ENCODE data around the gene SLC25A11. TPM values are rescaled to one million over a fixed set of nuclear protein-coding genes. Genes with fewer than 3 reads are reported as not detected.

SLC25A11 gene
- total and polyA plus RNA-seq, 4 donors = 28.5 to 54.1 (median 46.0) TPM

- peak overlapping the region; percentile 76 to 81 for H3K27ac ChIP-seq (ENCODE audit: low read depth in 1 of 2, low read length in 2 of 2)
- WGBS = 19% methylated on average over 30 of the region's 30 CpGs
- no peak for DNase-seq (ENCODE audit: low spot score)
- peaks cover 0 to 2% (median 2%) of the 10 kb centered on the region in 4 donors for H3K36me3 ChIP-seq (ENCODE audit: control insufficient read depth in 4 of 4, insufficient read depth in 3 of 4, low read depth in 1 of 4, low read length in 3 of 4)
- TF ChIP-seq FOXA2 (IDR thresholded peaks at IDR 0.05) = no peak
- TF ChIP-seq NR2F2 (IDR thresholded peaks at IDR 0.05) = peak; percentile 81
- H3K9me3 ChIP-seq (ENCODE audit: control insufficient read depth in 4 of 4, low read length in 3 of 4) = no peaks in the 10 kb centered on the region
- H3K9ac ChIP-seq (ENCODE audit: low read depth in 1 of 2, low read length in 2 of 2) = peak overlapping the region in 1 of 2 donors; percentile 62
- peaks cover 10 to 21% (median 15%) of the 10 kb centered on the region in 4 donors for H3K4me1 ChIP-seq (ENCODE audit: control insufficient read depth in 4 of 4, insufficient read depth in 4 of 4, low read length in 3 of 4)
- H3K4me3 ChIP-seq (ENCODE audit: low read depth in 1 of 3, low read length in 3 of 3) = peak overlapping the region; percentile 18 to 84 (median 78)
- no peaks in the 10 kb centered on the region for H3K27me3 ChIP-seq (ENCODE audit: control insufficient read depth in 4 of 4, insufficient read depth in 4 of 4, low read length in 3 of 4)
These were observed 48.1 kb upstream of the SLC25A11 start for GRCh38 chr17:4987767-4988567.

DNA sequence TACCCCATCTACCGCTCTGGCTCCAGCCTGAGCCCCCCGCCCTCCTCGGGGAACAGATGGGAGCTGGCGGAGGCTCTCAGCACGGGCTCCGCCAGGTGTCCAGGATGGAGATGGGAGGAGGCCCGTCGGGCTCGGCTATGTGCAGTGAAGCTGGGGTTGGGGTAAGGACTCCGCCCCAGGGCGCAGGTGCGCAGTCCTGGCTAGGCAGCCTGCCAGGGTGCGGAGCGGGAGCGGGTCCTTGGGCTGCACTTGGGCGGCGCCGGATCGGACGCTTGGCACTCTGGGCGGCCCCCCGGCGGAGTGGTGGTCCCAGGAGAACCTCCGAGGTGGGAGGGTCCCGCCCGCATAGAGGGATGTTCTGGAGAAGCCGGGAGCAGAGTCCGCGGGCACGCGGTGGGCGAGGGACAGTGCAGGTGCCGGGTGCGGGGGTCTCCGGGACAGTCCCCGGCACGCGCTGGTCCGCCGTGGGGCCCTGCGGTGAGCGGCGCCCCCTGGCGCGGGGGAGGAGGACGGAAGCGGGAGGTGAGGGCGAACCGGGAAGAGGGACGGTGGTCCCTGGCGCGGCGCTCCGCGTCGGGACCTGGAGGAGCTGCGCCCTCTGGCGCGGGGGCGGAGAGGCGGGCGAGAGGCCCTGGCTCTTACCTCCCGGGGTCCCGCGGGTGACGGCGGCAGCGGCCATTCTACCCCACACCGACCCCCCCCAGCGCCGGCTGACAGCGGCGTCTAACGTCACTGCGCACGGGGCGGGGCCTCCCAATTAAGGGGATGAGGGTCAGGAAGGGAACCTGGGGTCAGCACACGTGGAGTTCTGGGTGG, 47.3 kb upstream of the SLC25A11 start, which contains the start of gene CAMTA2:
CAMTA2 (minus strand) TSS at position 725 of the 816 bp plus-strand sequence. CDS start 1,453 bp downstream, outside the sequence.
- Histone ChIP-seq H3K36me3 (ENCODE audit: control insufficient read depth in 4 of 4, insufficient read depth in 3 of 4, low read depth in 1 of 4, low read length in 3 of 4) (peaks cover 2 to 10% (median 6%) of the 10 kb centered on the region in 4 donors), H3K9ac (ENCODE audit: low read depth in 1 of 2, low read length in 2 of 2) (peak within 1 kb of the TSS; percentile 62 to 87), H3K27ac (ENCODE audit: low read depth in 1 of 2, low read length in 2 of 2) (peak within 1 kb of the TSS; percentile 76 to 81), H3K4me1 (ENCODE audit: control insufficient read depth in 4 of 4, insufficient read depth in 4 of 4, low read length in 3 of 4) (peaks cover 10 to 21% (median 15%) of the 10 kb centered on the region in 4 donors), H3K27me3 (ENCODE audit: control insufficient read depth in 4 of 4, insufficient read depth in 4 of 4, low read length in 3 of 4) (no peaks in the 10 kb centered on the region), H3K4me3 (ENCODE audit: low read depth in 1 of 3, low read length in 3 of 3) (peak within 1 kb of the TSS; percentile 18 to 84 (median 78)), H3K9me3 (ENCODE audit: control insufficient read depth in 4 of 4, low read length in 3 of 4) (no peaks in the 10 kb centered on the region)
- peak in 1 of 2 donors; percentile 37 for TF ChIP-seq HNF4A (conservative IDR thresholded peaks at IDR 0.05)
- TF ChIP-seq RXRA (IDR thresholded peaks at IDR 0.05) = peak; percentile 55 to 65
- peak; percentile 70 for TF ChIP-seq YY1 (IDR thresholded peaks at IDR 0.05)
- TF ChIP-seq, protein P1, sequence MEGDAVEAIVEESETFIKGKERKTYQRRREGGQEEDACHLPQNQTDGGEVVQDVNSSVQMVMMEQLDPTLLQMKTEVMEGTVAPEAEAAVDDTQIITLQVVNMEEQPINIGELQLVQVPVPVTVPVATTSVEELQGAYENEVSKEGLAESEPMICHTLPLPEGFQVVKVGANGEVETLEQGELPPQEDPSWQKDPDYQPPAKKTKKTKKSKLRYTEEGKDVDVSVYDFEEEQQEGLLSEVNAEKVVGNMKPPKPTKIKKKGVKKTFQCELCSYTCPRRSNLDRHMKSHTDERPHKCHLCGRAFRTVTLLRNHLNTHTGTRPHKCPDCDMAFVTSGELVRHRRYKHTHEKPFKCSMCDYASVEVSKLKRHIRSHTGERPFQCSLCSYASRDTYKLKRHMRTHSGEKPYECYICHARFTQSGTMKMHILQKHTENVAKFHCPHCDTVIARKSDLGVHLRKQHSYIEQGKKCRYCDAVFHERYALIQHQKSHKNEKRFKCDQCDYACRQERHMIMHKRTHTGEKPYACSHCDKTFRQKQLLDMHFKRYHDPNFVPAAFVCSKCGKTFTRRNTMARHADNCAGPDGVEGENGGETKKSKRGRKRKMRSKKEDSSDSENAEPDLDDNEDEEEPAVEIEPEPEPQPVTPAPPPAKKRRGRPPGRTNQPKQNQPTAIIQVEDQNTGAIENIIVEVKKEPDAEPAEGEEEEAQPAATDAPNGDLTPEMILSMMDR (IDR thresholded peaks at IDR 0.05; ENCODE audit: low read depth, low read length, missing input control) = peak; percentile 38
- no peak for TF ChIP-seq ATF3 (IDR thresholded peaks at IDR 0.05)
- TF ChIP-seq SP1 (IDR thresholded peaks at IDR 0.05) = peak; percentile 36
- peak in 1 of 2 donors; percentile 39 for TF ChIP-seq RAD21 (IDR thresholded peaks at IDR 0.05)
- no peak for TF ChIP-seq HNF4G (IDR thresholded peaks at IDR 0.05)
- DNase-seq (ENCODE audit: low spot score) = peak; percentile 87
- WGBS = 1% methylated on average over 78 of the region's 78 CpGs

DNA sequence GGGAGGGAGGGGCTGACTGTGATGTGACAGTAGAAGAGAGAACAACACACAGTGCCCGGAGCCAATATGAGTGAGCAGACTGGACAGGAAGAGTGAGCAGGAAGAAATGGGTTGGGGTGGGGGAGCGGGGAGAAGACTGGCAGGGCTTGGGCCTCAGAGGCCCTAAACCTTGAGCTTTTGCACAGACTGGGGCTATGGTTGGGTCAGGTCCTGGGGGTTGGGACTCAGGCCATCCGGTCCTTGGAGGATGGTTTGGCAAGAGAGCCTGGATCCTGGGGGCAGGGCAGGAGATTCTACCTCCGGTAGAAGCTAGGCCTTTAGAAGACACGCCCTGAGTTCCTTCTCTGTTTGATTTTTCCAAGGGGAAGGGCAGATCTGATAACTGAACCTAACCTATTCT, 46.6 kb upstream of the SLC25A11 start:
- H3K4me3 ChIP-seq (ENCODE audit: low read depth in 1 of 3, low read length in 3 of 3) = peak overlapping the region; percentile 18 to 84 (median 78)
- peak overlapping the region in 1 of 2 donors; percentile 87 for H3K9ac ChIP-seq (ENCODE audit: low read depth in 1 of 2, low read length in 2 of 2)
- no peak for DNase-seq (ENCODE audit: low spot score)
- no peaks in the 10 kb centered on the region for H3K9me3 ChIP-seq (ENCODE audit: control insufficient read depth in 4 of 4, low read length in 3 of 4)
- no peaks in the 10 kb centered on the region for H3K27me3 ChIP-seq (ENCODE audit: control insufficient read depth in 4 of 4, insufficient read depth in 4 of 4, low read length in 3 of 4)
- H3K36me3 ChIP-seq (ENCODE audit: control insufficient read depth in 4 of 4, insufficient read depth in 3 of 4, low read depth in 1 of 4, low read length in 3 of 4) = peaks cover 2 to 13% (median 7%) of the 10 kb centered on the region in 4 donors
- H3K27ac ChIP-seq (ENCODE audit: low read depth in 1 of 2, low read length in 2 of 2) = peak overlapping the region; percentile 76 to 81
- WGBS = 47% methylated on average over 5 of the region's 5 CpGs
- peaks cover 10 to 21% (median 15%) of the 10 kb centered on the region in 4 donors for H3K4me1 ChIP-seq (ENCODE audit: control insufficient read depth in 4 of 4, insufficient read depth in 4 of 4, low read length in 3 of 4)
- TF ChIP-seq, protein P1 (IDR thresholded peaks at IDR 0.05; ENCODE audit: low read depth, low read length, missing input control) = no peak
- TF ChIP-seq GABPA (IDR thresholded peaks at IDR 0.05 in 1 of 2, conservative IDR thresholded peaks at IDR 0.05 in 1 of 2) = no peak
- TF ChIP-seq ATF3 (IDR thresholded peaks at IDR 0.05) = no peak
- no peak for TF ChIP-seq RXRA (IDR thresholded peaks at IDR 0.05)
- no peak for TF ChIP-seq HNF4A (conservative IDR thresholded peaks at IDR 0.05)
- no peak for TF ChIP-seq SP1 (IDR thresholded peaks at IDR 0.05)
- TF ChIP-seq NR2F2 (IDR thresholded peaks at IDR 0.05) = no peak
- no peak for TF ChIP-seq RAD21 (IDR thresholded peaks at IDR 0.05)
- TF ChIP-seq JUND (IDR thresholded peaks at IDR 0.05) = no peak
- no peak for TF ChIP-seq TAF1 (conservative IDR thresholded peaks at IDR 0.05)
- TF ChIP-seq YY1 (IDR thresholded peaks at IDR 0.05) = no peak
- TF ChIP-seq FOXA2 (IDR thresholded peaks at IDR 0.05) = no peak
- TF ChIP-seq, protein P2, sequence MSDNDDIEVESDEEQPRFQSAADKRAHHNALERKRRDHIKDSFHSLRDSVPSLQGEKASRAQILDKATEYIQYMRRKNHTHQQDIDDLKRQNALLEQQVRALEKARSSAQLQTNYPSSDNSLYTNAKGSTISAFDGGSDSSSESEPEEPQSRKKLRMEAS (IDR thresholded peaks at IDR 0.05) = no peak
- TF ChIP-seq EGR1 (IDR thresholded peaks at IDR 0.05; ENCODE audit: low read depth in 2 of 2) = no peak
- no peak for TF ChIP-seq HNF4G (IDR thresholded peaks at IDR 0.05)

Data from liver (tissue), 9 donors.